ENCODE data around the gene NEU2.

NEU2 gene

DNA sequence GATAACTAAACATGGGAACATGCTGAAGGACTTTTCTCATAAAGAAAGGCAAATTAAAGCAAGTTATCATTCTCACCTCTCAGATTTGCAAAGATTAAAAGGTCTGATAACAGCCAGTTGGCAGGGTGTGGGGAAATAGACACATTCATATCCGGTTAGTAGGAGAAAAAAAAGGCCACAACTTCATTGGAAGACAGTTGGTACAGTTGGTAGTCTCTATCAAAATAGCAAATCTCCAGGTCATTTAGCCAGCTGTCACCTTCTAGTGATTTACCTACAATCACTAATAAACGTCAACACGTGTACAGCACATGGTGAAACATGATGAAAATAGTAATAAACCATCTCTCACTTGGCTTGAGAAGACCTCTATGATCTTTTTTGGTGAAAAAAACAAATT, 44.3 kb downstream of the NEU2 start:
- no peak for DNase-seq (ENCODE audit: low read depth)

DNA sequence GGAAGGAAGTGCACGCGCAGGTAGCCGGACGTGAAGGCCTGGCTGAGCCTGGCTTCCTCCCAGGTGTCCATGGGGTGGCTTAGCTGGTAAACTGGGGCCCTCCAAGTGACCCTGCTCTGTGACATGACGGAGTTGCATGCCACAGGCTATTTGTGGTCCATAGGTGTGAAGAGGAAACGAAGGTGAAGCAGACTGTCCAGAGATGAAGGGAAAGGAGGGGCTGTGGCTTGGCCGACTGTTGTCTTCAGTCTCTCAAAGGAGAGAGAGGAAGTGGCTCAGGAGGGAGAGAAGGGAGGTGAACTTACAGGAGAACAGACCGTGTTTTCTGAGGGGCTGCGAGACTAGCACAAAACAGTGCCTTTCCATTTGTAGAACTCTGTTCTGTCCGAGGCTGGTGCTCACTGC, 47.0 kb downstream of the NEU2 start:
- no peak for DNase-seq (ENCODE audit: low read depth)

DNA sequence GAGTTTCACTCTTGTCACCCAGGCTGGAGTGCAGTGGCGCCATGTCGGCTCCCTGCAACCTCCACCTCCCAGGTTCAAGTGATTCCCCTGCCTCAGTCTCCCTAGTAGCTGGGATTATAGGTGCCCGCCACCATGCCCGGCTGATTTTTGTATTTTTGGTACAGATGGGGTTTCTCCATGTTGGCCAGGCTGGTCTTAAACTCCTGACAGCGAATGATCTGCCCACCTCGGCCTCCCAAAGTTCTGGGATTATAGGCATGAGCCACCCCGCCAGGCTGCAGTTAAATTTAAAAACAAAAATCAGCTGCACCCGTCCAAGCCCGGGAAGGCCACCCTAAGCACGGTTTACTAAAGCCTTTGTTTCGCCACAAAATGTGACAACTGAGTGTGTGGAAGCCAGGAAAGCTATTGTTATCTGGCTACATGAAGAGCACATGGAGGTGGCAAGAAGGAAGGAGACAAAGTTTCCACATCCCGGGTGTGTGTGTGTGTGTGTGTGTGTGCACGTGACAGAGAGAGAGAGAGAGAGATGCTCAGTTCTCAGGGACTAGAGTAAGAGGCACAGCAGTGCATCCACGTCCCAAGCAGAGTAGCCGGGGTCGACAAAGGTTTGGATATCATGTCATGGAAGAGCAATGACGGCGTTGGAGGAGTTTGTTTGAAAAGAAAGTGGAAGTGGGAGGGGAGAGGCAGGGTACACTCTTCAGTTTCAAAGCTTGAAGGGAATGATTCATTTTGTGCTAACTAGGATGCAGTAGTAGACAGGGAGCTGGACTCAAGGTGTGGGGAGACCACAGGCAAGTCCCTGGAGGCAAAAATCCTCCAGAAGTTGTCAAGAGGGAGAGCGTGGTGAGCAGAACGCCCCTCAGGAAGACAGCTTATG, 47.7 kb downstream of the NEU2 start:
- no peak for DNase-seq (ENCODE audit: low read depth)

DNA sequence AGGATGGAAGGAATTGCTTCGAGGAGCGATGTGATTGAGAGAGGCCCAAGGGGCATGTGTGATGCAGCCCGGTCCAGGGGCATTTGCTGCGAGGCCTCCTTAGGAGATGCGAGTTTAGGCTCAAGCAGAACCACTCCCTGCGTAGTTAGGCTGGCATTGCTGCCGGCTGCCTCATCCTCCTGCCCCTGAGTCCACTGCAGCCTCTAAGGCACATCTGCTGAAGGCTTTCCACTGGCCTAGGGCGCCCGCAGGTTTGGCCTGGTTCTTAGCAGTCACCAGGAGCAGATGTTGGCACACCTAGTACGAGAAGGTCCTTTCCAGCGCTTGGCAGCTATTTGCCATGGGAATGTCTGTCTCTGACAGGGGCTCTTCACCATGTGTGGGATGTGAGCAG, 48.4 kb downstream of the NEU2 start:
- DNase-seq (ENCODE audit: low read depth), result no peak

DNA sequence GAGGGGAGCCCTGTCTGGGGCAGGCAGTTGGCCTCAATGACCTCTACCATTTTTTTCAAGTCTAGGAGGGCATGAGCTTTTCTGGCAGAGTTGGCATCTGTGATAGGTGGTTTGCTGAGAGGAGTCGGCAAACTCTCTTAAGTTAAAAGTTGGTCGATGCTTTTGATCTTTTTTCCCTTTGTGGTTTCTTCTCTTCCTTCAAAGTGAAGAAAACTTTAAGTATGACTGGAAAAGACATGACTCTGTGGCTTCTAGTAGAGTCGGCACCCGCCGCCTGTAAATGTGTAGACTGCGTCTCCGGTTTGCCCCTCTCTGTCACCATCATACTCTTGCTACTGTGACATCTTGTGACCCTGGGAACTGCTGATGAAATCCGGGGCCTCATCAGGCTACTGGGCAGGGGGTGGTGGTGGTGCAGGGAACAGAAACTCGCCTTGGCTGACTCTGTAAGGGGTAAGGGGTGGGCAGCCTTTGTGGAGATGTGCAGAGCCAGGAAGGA, 48.8 kb downstream of the NEU2 start:
- DNase-seq (ENCODE audit: low read depth), result no peak

DNA sequence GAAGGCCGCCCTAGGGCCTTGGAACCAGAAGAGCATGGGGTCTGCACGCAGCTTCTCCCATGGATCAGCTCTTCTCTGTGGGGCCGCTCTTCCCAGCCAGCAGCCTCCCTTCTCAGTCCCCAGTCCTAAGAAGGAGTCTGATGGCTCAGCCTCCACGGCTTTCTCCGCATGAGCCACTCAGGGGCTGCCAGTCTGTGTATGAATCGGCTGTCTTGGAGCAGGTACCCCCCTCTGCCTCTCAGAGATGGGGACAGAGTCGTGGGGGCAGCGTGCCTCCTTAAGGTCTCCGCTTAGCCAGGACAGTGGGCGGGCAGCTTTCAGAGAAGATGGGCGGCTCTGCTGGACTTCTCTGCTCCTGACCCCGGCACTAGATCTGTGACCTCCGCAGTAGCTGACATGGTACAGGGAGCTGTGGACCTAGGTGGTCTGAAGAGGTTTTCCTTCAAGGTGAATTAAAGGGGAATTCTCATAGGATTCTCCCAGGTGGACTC, 49.3 kb downstream of the NEU2 start:
- DNase-seq (ENCODE audit: low read depth), result no peak

DNA sequence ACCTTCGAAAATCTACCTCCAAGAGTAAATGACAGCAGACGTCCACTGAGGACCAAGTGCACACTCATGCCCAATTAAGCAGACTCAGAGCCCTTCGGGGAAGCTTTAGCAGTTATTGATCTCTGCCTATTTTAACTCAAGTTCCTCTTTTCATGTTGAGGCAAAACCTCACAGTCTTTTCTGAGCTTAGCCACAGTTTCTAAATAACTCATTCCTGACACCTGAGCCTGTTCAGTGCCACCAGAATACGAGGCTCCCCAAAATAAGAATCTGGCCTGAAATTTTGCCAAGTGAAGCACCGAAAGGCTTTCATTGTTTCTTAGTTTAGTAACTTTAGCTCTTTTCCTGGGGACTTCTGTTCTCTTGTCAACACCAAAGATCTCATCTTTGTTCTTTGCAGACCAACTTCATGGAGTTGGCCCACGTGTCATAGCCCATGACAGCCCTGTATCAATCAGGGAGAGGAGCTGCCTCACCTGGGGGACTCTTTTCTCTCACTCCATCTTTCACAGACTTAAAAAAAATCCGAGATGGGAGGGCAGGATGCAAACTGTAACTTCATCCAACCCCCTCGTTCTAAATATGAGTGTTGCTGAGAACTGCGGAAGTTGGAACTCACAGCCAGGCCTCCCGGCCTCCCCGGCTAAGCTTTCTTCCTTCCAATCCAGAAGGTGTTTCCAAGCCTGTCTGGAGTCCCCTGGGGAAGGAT, 49.9 kb downstream of the NEU2 start:
- DNase-seq (ENCODE audit: low read depth), result no peak

DNA sequence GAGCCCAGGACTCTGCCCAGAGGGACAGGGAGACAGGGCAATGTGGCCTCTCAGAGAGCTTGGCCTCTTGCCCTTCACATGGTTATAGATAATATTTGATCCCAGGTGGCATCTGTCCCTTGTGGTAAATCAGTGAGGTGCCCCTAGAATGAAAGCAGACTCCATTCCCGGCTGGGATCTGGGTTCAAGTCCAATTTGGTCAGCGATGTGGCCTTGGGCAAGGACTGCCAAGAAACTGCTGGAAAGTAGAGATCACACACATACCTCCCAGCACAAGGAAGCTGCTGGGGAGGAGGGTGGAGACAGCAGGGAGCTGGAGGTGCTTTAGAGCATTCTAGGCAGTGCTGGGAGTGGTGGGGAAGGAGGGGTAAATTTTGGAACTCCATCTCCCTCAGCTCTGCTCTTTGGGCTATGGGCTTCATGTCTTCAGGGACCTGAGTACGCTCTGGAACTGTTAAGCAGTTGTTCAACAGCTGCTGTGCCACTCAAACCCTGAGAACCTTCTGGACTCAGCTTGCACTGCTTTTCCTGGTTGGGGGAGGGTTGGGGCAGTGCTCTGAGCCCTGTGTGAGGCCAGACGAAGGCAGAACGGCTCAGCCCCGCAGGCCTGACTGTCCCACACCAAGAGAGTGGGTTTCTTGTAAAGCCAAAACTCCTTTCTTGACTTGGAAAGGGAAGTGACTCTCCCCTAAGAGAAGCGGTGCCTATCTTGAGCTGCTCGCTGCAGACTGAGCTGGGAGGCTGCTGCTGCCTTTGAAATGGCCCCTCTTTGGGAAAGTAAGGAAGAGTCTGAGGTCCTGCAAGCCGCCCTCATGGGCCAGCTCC, 50.7 kb downstream of the NEU2 start:
- no peak for DNase-seq (ENCODE audit: low read depth)

DNA sequence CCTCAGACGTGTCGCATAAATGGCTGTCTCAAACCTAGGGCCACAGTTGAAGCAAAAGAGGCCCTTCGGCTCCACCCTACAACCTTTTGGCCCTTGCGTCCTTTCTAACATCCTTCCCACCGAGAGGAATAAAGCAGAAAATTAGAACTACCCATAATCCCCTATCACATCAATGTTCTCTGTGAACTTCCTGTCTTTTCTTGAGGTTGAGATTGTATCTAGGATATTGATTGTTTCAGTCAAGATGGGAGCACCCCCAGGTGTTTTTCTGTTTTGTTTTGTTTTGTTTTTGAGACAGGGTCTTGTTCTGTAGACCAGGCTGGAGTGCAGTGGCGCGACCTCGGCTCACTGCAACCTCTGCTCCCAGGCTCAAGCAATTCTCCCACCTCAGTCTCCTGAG, 51.3 kb downstream of the NEU2 start:
- DNase-seq (ENCODE audit: low read depth), result no peak

DNA sequence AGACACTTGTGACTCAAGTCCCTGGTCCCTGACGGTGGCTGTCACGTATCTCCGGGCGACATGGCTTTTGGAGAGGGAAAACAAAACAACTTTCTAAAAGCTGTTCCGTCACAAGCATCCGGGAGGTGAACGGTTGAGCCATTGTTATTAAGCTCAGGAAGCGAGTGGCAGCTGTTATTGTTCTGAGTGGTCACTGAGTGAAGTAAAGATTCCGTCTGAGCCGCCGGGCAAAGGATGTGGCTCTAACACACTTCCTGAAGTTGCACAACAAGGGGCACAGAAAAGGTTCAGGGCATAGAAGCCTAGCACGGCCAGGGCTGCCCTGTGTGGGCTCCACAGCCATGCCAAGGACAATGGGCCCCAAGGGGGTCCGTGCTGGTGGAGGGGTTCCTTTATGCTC, 52.0 kb downstream of the NEU2 start:
- no peak for DNase-seq (ENCODE audit: low read depth)
